Posterior cingulate gyrus (tissue), 11 donors: ENCODE data around the gene ETV6.

Experiments
- DNase-seq, 10 donors: peaks; one replicate each; pipeline versions ENCODE4 v3.0.0 to v3.0.0-alpha.2; 2020 to 2021; ENCODE audit warnings: mixed read lengths in 3 of 10
- intact Hi-C: fragments of 100-400 bp; cut with DNase I; formaldehyde crosslinking; loops from one replicate; pipeline ENCODE4 v1.15.1; 2023

Gene ETV6

GRCh38 chr12:11863478-11863906 lies 214.0 kb downstream of the ETV6 start:
- intact Hi-C loops, result no loop called here
- peak in 3 of 10 donors; percentile 15 to 71 (median 31) for DNase-seq

DNA sequence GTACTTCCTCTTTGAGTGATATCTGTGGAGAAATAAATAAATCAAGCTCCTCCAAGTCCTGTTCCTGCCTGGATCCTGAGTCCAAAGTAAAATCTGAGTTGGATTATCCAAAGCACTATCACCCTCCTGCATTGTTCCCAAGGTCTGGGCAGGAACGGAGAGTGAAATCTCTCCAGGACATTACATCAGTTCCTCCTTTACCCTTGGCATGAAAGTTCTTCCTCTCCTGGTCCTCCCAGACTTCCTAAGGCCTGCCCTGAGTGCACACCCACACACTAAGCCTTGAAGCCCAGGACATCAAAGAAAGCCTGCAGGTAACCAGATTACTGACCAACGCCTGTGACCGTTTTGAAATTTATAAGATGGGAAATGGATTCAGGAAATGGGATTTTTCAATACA lies 214.5 kb downstream of the ETV6 start:
- intact Hi-C loops, result no loop called here
- no peak for DNase-seq

- DNase-seq, result no peak
- intact Hi-C loops, result no loop called here
Measured at GRCh38 chr12:11865824-11866223, 216.3 kb downstream of the ETV6 start.

DNA sequence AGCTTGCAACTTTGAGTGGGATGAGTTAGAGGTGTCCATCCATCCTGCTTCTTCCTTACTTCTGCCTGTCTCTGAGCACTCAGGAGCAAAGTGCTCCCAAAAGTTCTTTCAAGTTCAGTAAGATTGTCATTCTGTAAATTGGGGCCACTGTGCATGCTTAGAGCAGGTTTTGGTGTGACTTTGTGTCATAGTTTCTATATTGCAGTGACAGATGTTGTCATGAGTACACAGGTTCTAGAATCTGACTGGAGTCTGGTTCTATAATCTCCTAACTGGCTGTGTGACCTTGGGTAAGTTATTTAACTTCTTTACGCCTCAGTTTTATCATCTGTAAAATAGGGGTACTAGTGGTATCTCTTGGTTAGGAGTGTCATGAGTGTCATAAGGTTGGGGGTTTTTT lies 218.6 kb downstream of the ETV6 start:
- DNase-seq, result no peak
- intact Hi-C loops, result no loop called here

GRCh38 chr12:11869406-11869805 lies 219.9 kb downstream of the ETV6 start:
- DNase-seq, result no peak
- intact Hi-C loops, result no loop called here

GRCh38 chr12:11870041-11870451 lies 220.6 kb downstream of the ETV6 start:
- intact Hi-C loops, result no loop called here

DNA sequence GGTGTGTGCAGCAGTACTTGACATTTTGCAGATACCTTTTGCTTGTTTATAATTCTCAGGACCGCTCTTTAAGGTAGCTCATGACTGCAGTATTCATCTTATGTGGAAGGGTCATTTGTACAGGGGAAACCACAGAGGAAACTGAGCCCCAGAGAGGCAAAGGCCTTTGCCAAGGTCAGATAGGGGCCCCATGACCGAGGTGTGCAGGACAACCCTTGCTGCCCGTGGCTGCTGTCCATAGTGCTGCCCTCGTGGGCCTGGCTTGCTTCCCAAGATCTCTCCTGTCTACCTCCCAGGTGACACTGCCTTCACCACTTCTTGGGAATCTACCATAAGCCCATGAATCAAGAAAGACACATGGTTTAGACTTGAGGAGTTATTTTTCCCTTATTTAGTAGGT lies 222.6 kb downstream of the ETV6 start:
- intact Hi-C loops, result no loop called here
- DNase-seq, result no peak

More at GRCh38 chr12:11870041-11870451, 220.6 kb downstream of the ETV6 start:
- no peak for DNase-seq

DNA sequence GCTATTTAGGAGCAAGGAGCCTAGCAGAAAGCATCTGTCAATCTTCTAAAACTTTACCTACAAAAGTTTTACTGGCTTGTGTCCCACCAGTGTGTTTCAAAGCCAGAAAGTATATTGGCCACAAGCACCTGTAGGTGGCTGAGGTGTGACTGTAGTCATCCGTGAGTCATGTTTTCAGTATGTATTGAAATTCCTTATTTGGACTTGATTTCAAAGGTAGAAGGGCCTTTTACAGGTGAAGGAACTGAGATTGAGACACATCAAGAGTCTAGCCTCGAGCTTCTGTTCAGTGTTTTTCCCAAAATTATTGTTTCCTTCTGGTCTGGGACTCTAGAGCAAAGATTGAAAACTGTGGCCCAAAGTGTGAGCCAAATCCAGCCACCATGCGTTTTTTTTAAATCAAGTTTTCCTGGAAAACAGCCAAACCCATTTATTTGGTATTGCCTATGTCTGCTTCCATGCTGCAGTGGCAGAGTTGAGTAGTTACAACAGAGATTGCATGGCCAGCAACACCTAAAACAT lies 226.0 kb downstream of the ETV6 start:
- intact Hi-C loops, result no loop called here
- no peak for DNase-seq

GRCh38 chr12:11876307-11876706 lies 226.8 kb downstream of the ETV6 start:
- intact Hi-C loops, result no loop called here
- DNase-seq, result no peak

DNA sequence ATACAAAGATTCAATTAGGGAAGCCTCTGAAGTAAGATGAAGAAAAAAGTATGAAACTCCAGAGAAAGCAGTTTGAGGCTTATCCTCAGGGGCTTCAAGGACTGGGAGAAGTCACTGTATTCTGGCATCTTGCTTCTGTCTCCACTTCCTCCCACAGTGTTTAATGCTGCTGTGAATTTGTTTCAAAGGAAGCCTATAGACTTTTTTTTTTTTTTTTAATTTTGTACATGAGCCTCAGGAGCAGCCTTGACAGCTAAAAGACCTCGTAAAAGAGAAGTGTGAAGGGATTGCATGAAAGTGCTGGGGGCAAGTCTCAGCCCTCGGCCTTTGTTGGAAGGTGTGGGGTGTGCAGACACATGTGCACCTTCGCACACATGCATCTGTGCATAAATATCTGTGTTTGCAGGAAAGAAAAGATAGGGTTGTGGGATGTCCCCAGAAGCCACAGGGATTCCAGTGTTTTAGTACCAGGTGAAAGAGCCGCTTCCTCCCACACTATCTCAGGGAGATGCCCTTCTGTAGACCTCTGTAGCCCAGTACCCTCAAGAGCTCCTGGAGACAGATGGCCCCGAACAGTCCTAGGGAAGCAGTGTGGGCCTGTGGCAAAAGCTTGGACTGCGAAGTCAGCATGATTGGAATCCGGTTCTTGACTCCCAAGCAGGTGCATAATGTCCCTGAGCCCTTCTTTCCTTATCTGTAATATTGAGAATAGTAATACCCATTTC lies 227.8 kb downstream of the ETV6 start:
- DNase-seq, result no peak
- intact Hi-C loops, result no loop called here

GRCh38 chr12:11877869-11878780 lies 228.7 kb downstream of the ETV6 start:
- peak in 6 of 10 donors; percentile 39 to 90 (median 62) for DNase-seq
- intact Hi-C loops, result no loop called here

GRCh38 chr12:11879306-11879705 lies 229.8 kb downstream of the ETV6 start:
- DNase-seq, result no peak
- intact Hi-C loops, result no loop called here

DNA sequence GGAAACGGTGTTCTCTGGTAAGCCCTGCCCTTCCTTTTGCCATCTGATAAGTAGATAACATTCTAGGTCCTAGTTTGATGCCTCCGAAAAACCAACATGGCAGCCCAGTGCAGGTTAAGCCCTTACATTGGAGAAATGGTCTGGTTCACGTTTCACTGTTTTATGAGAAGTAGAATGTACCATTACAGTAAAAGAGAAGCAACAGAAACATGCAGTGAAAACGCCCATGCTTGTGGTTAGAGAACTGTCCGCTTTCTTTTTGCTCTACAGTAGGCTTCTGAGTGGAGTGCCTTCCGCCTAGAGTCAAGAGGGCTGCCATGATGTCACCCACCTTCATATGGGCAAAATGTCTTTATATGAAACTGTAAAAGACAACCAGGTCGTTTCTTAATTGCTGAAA lies 230.9 kb downstream of the ETV6 start:
- no peak for DNase-seq
- intact Hi-C loops, result no loop called here

DNA sequence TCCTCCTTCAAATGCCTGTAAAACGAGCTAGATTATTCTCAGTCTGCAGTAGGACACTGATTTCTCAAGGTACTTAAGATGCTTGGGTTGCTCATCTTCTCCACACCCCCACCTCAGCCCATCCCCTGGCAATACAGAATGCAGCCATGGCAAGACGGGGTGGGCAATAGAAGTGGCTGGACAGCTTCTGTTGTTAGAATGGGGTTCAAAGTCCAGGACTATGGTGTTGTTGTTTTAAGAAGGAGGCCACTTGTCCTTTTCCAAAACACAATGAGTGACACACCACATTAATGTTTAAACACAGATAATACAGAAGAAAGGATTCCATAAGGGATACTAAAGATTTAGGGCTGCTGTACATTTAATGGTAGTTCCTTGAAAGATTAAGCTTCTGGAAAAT lies 232.4 kb downstream of the ETV6 start:
- intact Hi-C loops, result no loop called here
- no peak for DNase-seq

- intact Hi-C loops, result no loop called here
- no peak for DNase-seq
Measured at GRCh38 chr12:11882301-11883019, 233.0 kb downstream of the ETV6 start.

DNA sequence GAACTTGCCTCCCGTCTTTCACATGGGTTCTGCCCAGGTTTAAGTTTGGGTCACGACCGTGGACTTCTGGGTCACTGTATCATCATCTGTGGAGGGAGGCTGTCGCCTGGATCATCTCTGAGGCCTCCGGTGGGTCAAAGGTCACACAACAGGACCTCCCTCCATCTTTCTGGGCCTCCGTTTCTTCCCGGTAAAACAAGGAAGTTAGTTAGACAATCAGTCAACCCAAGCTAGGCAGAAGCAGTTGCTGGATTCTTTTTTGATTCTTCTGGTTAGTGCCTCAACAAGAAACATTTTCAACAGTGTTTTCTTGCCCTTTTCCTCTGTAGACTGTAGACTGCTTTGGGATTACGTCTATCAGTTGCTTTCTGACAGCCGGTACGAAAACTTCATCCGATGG lies 234.6 kb downstream of the ETV6 start:
- intact Hi-C loops, result no loop called here

GRCh38 chr12:11884706-11885105 lies 235.2 kb downstream of the ETV6 start:
- intact Hi-C loops, result no loop called here
- DNase-seq, result no peak

More for the DNA sequence above, 234.6 kb downstream of the ETV6 start:
- no peak for DNase-seq

DNA sequence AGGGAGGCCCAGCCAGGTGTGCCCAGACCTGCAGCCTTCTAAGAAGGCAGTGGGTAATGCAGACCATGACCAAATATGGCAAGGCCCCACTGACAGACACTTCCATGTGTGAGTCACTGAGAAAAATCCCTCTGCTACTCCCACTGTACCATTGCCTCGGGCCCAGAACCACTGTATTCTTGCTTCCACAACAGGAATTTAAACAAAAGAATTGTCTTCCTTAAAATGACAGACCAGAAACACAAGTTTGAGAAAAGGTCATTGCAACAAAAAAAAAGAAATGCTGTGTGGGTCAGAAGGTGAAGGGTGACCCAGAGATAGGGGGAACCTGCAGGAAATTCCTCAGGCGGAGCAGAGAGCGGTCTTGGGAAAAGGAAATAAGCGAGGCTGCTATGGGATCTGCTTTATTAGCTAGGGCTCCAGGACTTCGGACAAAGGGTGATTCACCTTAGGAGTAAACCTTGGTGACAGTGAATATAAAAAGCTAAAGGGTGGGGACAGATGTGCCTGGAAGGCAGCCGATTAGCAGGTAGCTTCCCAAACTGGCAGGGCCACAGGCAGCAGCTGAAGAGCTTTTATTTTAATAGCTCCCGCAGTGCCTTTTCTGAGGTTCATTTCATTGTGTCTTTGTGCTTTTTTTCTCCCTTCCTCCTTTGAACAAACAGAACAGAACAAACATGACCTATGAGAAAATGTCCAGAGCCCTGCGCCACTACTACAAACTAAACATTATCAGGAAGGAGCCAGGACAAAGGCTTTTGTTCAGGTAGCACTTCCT lies 236.0 kb downstream of the ETV6 start:
- intact Hi-C loops, result no loop called here
- DNase-seq, result no peak

GRCh38 chr12:11886339-11886738 lies 236.9 kb downstream of the ETV6 start:
- intact Hi-C loops, result no loop called here
- DNase-seq, result no peak

DNA sequence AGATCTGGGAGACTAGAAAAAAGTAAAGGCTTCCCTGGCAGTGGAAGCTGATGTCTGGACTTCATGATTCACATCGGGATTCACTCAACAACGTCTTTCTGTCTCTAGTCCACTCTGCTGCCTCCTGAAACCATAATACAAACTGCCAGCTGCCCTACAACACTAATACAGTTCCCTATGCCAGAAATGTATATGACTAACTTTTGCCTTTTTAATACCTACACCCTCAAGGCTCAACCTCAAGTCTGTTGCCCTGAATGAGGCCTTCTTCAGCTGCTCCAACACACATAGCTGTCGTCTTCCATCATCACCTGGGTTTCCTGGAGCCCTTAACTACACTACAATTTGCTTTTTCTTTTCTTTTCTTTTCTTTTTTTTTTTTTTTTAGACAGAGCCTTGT lies 238.6 kb downstream of the ETV6 start:
- DNase-seq, result no peak
- intact Hi-C loops, result no loop called here
